ENCODE results near the gene CNTN4. TPM values are rescaled to one million over a fixed set of nuclear protein-coding genes. Genes with fewer than 3 reads are reported as not detected.

Gene CNTN4
- polyA plus RNA-seq, 4 donors: 0.27 to 6.5 (median 2.6) TPM; not detected in 1

- DNase-seq: no peak
- no peak overlapping the region for H3K4me3 ChIP-seq (ENCODE audit: low read depth in 1 of 3, low read length in 3 of 3)
- 60 to 72% (median 67%) methylated on average over 8 of the region's 8 CpGs for WGBS, 3 donors
- no peak for FAIRE-seq
- H3K4me1 ChIP-seq (ENCODE audit: control insufficient read depth in 3 of 3, insufficient read depth in 2 of 3, low read depth in 1 of 3, low read length in 2 of 3): peaks cover 0 to 10% (median 0%) of the 10 kb centered on the region in 3 donors
- H3K27ac ChIP-seq (ENCODE audit: low read depth in 1 of 3, low read length in 2 of 3): no peak overlapping the region
- no peaks in the 10 kb centered on the region for H3K9me3 ChIP-seq (ENCODE audit: control insufficient read depth in 2 of 2, insufficient read depth in 1 of 2, low read depth in 1 of 2, low read length in 1 of 2)
- no peaks in the 10 kb centered on the region for H3K36me3 ChIP-seq (ENCODE audit: control insufficient read depth in 3 of 3, insufficient read depth in 2 of 3, low read depth in 1 of 3, low read length in 3 of 3)
- H3K27me3 ChIP-seq (ENCODE audit: control insufficient read depth in 3 of 3, insufficient read depth in 3 of 3, low read length in 3 of 3): no peaks in the 10 kb centered on the region
These were observed 629.1 kb downstream of the CNTN4 start for GRCh38 chr3:2727610-2728318.

GRCh38 chr3:2731843-2732242, 633.2 kb downstream of the CNTN4 start:
- FAIRE-seq: no peak

GRCh38 chr3:2735392-2735894, 636.8 kb downstream of the CNTN4 start:
- WGBS, 3 donors: 60 to 69% (median 60%) methylated on average over 7 of the region's 7 CpGs
- no peak for FAIRE-seq

More at GRCh38 chr3:2731843-2732242, 633.2 kb downstream of the CNTN4 start:
- peaks cover 0 to 10% (median 0%) of the 10 kb centered on the region in 3 donors for H3K4me1 ChIP-seq (ENCODE audit: control insufficient read depth in 3 of 3, insufficient read depth in 2 of 3, low read depth in 1 of 3, low read length in 2 of 3)
- H3K4me3 ChIP-seq (ENCODE audit: low read depth in 1 of 3, low read length in 3 of 3): no peak overlapping the region
- 3 to 57% (median 42%) methylated on average over 2 of the region's 2 CpGs for WGBS, 3 donors
- H3K27ac ChIP-seq (ENCODE audit: low read depth in 1 of 3, low read length in 2 of 3): no peak overlapping the region
- peak; percentile 0 to 67 for DNase-seq
- no peaks in the 10 kb centered on the region for H3K36me3 ChIP-seq (ENCODE audit: control insufficient read depth in 3 of 3, insufficient read depth in 2 of 3, low read depth in 1 of 3, low read length in 3 of 3)
- no peaks in the 10 kb centered on the region for H3K27me3 ChIP-seq (ENCODE audit: control insufficient read depth in 3 of 3, insufficient read depth in 3 of 3, low read length in 3 of 3)
- H3K9me3 ChIP-seq (ENCODE audit: control insufficient read depth in 2 of 2, insufficient read depth in 1 of 2, low read depth in 1 of 2, low read length in 1 of 2): no peaks in the 10 kb centered on the region

GRCh38 chr3:2741516-2741915, 642.9 kb downstream of the CNTN4 start:
- H3K4me1 ChIP-seq (ENCODE audit: control insufficient read depth in 3 of 3, insufficient read depth in 2 of 3, low read depth in 1 of 3, low read length in 2 of 3): no peaks in the 10 kb centered on the region
- no peaks in the 10 kb centered on the region for H3K36me3 ChIP-seq (ENCODE audit: control insufficient read depth in 3 of 3, insufficient read depth in 2 of 3, low read depth in 1 of 3, low read length in 3 of 3)
- H3K9me3 ChIP-seq (ENCODE audit: control insufficient read depth in 2 of 2, insufficient read depth in 1 of 2, low read depth in 1 of 2, low read length in 1 of 2): no peaks in the 10 kb centered on the region
- no peak overlapping the region for H3K4me3 ChIP-seq (ENCODE audit: low read depth in 1 of 3, low read length in 3 of 3)
- H3K27me3 ChIP-seq (ENCODE audit: control insufficient read depth in 3 of 3, insufficient read depth in 3 of 3, low read length in 3 of 3): no peaks in the 10 kb centered on the region
- 55 to 68% (median 59%) methylated on average over 3 of the region's 3 CpGs for WGBS, 3 donors
- H3K27ac ChIP-seq (ENCODE audit: low read depth in 1 of 3, low read length in 2 of 3): no peak overlapping the region
- no peak for FAIRE-seq
- DNase-seq: no peak

More at GRCh38 chr3:2735392-2735894, 636.8 kb downstream of the CNTN4 start:
- Histone ChIP-seq H3K4me1 (ENCODE audit: control insufficient read depth in 3 of 3, insufficient read depth in 2 of 3, low read depth in 1 of 3, low read length in 2 of 3) (peaks cover 0 to 10% (median 0%) of the 10 kb centered on the region in 3 donors), H3K9me3 (ENCODE audit: control insufficient read depth in 2 of 2, insufficient read depth in 1 of 2, low read depth in 1 of 2, low read length in 1 of 2) (no peaks in the 10 kb centered on the region), H3K27me3 (ENCODE audit: control insufficient read depth in 3 of 3, insufficient read depth in 3 of 3, low read length in 3 of 3) (no peaks in the 10 kb centered on the region), H3K4me3 (ENCODE audit: low read depth in 1 of 3, low read length in 3 of 3) (no peak overlapping the region), H3K36me3 (ENCODE audit: control insufficient read depth in 3 of 3, insufficient read depth in 2 of 3, low read depth in 1 of 3, low read length in 3 of 3) (no peaks in the 10 kb centered on the region), H3K27ac (ENCODE audit: low read depth in 1 of 3, low read length in 2 of 3) (no peak overlapping the region)
- DNase-seq: no peak

- DNase-seq: peak in 1 of 2 donors; percentile 49
- Histone ChIP-seq H3K27ac (ENCODE audit: low read depth in 1 of 3, low read length in 2 of 3) (no peak overlapping the region), H3K36me3 (ENCODE audit: control insufficient read depth in 3 of 3, insufficient read depth in 2 of 3, low read depth in 1 of 3, low read length in 3 of 3) (no peaks in the 10 kb centered on the region), H3K4me1 (ENCODE audit: control insufficient read depth in 3 of 3, insufficient read depth in 2 of 3, low read depth in 1 of 3, low read length in 2 of 3) (no peaks in the 10 kb centered on the region), H3K27me3 (ENCODE audit: control insufficient read depth in 3 of 3, insufficient read depth in 3 of 3, low read length in 3 of 3) (no peaks in the 10 kb centered on the region), H3K4me3 (ENCODE audit: low read depth in 1 of 3, low read length in 3 of 3) (no peak overlapping the region), H3K9me3 (ENCODE audit: control insufficient read depth in 2 of 2, insufficient read depth in 1 of 2, low read depth in 1 of 2, low read length in 1 of 2) (no peaks in the 10 kb centered on the region)
- no peak for FAIRE-seq
- 33 to 42% (median 36%) methylated on average over 9 of the region's 9 CpGs for WGBS, 3 donors
These were observed 666.4 kb downstream of the CNTN4 start for GRCh38 chr3:2765002-2765579.

- peaks cover 0 to 2% (median 0%) of the 10 kb centered on the region in 3 donors for H3K27me3 ChIP-seq (ENCODE audit: control insufficient read depth in 3 of 3, insufficient read depth in 3 of 3, low read length in 3 of 3)
- no peaks in the 10 kb centered on the region for H3K9me3 ChIP-seq (ENCODE audit: control insufficient read depth in 2 of 2, insufficient read depth in 1 of 2, low read depth in 1 of 2, low read length in 1 of 2)
- H3K27ac ChIP-seq (ENCODE audit: low read depth in 1 of 3, low read length in 2 of 3): no peak overlapping the region
- H3K4me3 ChIP-seq (ENCODE audit: low read depth in 1 of 3, low read length in 3 of 3): no peak overlapping the region
- FAIRE-seq (no peak), DNase-seq (peak in 1 of 2 donors; percentile 39)
- H3K36me3 ChIP-seq (ENCODE audit: control insufficient read depth in 3 of 3, insufficient read depth in 2 of 3, low read depth in 1 of 3, low read length in 3 of 3): no peaks in the 10 kb centered on the region
- no peaks in the 10 kb centered on the region for H3K4me1 ChIP-seq (ENCODE audit: control insufficient read depth in 3 of 3, insufficient read depth in 2 of 3, low read depth in 1 of 3, low read length in 2 of 3)
- WGBS, 3 donors: 29 to 39% (median 29%) methylated on average over 2 of the region's 2 CpGs
These were observed 671.8 kb downstream of the CNTN4 start for GRCh38 chr3:2770451-2770850.

GRCh38 chr3:2771193-2771592, 672.5 kb downstream of the CNTN4 start:
- H3K36me3 ChIP-seq (ENCODE audit: control insufficient read depth in 3 of 3, insufficient read depth in 2 of 3, low read depth in 1 of 3, low read length in 3 of 3): no peaks in the 10 kb centered on the region
- FAIRE-seq (no peak), DNase-seq (no peak)
- no peaks in the 10 kb centered on the region for H3K4me1 ChIP-seq (ENCODE audit: control insufficient read depth in 3 of 3, insufficient read depth in 2 of 3, low read depth in 1 of 3, low read length in 2 of 3)
- no peaks in the 10 kb centered on the region for H3K9me3 ChIP-seq (ENCODE audit: control insufficient read depth in 2 of 2, insufficient read depth in 1 of 2, low read depth in 1 of 2, low read length in 1 of 2)
- H3K27me3 ChIP-seq (ENCODE audit: control insufficient read depth in 3 of 3, insufficient read depth in 3 of 3, low read length in 3 of 3): peaks cover 0 to 2% (median 0%) of the 10 kb centered on the region in 3 donors
- no peak overlapping the region for H3K4me3 ChIP-seq (ENCODE audit: low read depth in 1 of 3, low read length in 3 of 3)
- no peak overlapping the region for H3K27ac ChIP-seq (ENCODE audit: low read depth in 1 of 3, low read length in 2 of 3)

- Histone ChIP-seq H3K27me3 (ENCODE audit: control insufficient read depth in 3 of 3, insufficient read depth in 3 of 3, low read length in 3 of 3) (peaks cover 0 to 2% (median 0%) of the 10 kb centered on the region in 3 donors), H3K9me3 (ENCODE audit: control insufficient read depth in 2 of 2, insufficient read depth in 1 of 2, low read depth in 1 of 2, low read length in 1 of 2) (no peaks in the 10 kb centered on the region), H3K4me3 (ENCODE audit: low read depth in 1 of 3, low read length in 3 of 3) (no peak overlapping the region), H3K27ac (ENCODE audit: low read depth in 1 of 3, low read length in 2 of 3) (no peak overlapping the region), H3K36me3 (ENCODE audit: control insufficient read depth in 3 of 3, insufficient read depth in 2 of 3, low read depth in 1 of 3, low read length in 3 of 3) (no peaks in the 10 kb centered on the region), H3K4me1 (ENCODE audit: control insufficient read depth in 3 of 3, insufficient read depth in 2 of 3, low read depth in 1 of 3, low read length in 2 of 3) (no peaks in the 10 kb centered on the region)
- 73 to 77% (median 74%) methylated on average over 5 of the region's 5 CpGs for WGBS, 3 donors
- DNase-seq (no peak), FAIRE-seq (no peak)
These were observed 673.1 kb downstream of the CNTN4 start for GRCh38 chr3:2771741-2772140.
